Thyroid gland (tissue), 4 donors: ENCODE results near the gene H1-8.

Source experiments
- CTCF ChIP-seq, 6 experiments: fragments of 200-600 bp in 3 of 6; fragments of 450-650 bp in 3 of 6; sonication (generic) in 3 of 6; IDR thresholded peaks; one replicate each; pipeline ENCODE4 v1.5.1; 2016 to 2019; ENCODE audit warnings: antibody characterized with exemption in 6 of 6, mild to moderate bottlenecking in 2 of 6, inconsistent platforms in 1 of 6, moderate library complexity in 1 of 6
- POLR2A ChIP-seq, 2 donors: fragments of 450-650 bp; IDR thresholded peaks; one replicate each; pipeline ENCODE4 v1.6.1; 2017; ENCODE audit warnings: antibody characterized with exemption in 2 of 2, mild to moderate bottlenecking in 2 of 2, moderate library complexity in 1 of 2

GRCh38 chr3:129518581-129518980, 24.4 kb upstream of the H1-8 start:
- TF ChIP-seq CTCF (IDR thresholded peaks at IDR 0.05): no peak
- TF ChIP-seq POLR2A (IDR thresholded peaks at IDR 0.05): no peak
